Measurements from ENCODE around the gene PTER. TPM values are rescaled to one million over a fixed set of nuclear protein-coding genes. Genes with fewer than 3 reads are reported as not detected.

Gene PTER
- polyA plus RNA-seq, 2 donors: 1.8 to 4.0 TPM

- no peaks in the 10 kb centered on the region for H3K9me3 ChIP-seq (ENCODE audit: control insufficient read depth in 2 of 2, insufficient read depth in 1 of 2, low read depth in 1 of 2, low read length in 1 of 2)
- 1 to 3% methylated on average over 9 of the region's 9 CpGs for WGBS, 2 donors
- H3K4me3 ChIP-seq (ENCODE audit: low read depth in 1 of 2, low read length in 2 of 2): peak overlapping the region; percentile 73 to 83
- no peaks in the 10 kb centered on the region for H3K27me3 ChIP-seq (ENCODE audit: control insufficient read depth in 1 of 2, insufficient read depth in 2 of 2, low read length in 2 of 2)
- H3K36me3 ChIP-seq (ENCODE audit: control insufficient read depth in 2 of 2, insufficient read depth in 2 of 2, low read length in 1 of 2): no peaks in the 10 kb centered on the region
- H3K4me1 ChIP-seq (ENCODE audit: control insufficient read depth in 2 of 2, insufficient read depth in 2 of 2, low read length in 1 of 2): peaks cover 0 to 3% of the 10 kb centered on the region in 2 donors
- H3K27ac ChIP-seq (ENCODE audit: low read depth in 2 of 2, low read length in 1 of 2): no peak overlapping the region
Measured at GRCh38 chr10:16436367-16436757, 448 bp upstream of the PTER start.

- WGBS, 2 donors: 68 to 70% methylated on average over 5 of the region's 5 CpGs
- Histone ChIP-seq H3K27me3 (ENCODE audit: control insufficient read depth in 1 of 2, insufficient read depth in 2 of 2, low read length in 2 of 2) (no peaks in the 10 kb centered on the region), H3K27ac (ENCODE audit: low read depth in 2 of 2, low read length in 1 of 2) (peak overlapping the region in 1 of 2 donors; percentile 66), H3K4me3 (ENCODE audit: low read depth in 1 of 2, low read length in 2 of 2) (peak overlapping the region; percentile 73 to 83), H3K4me1 (ENCODE audit: control insufficient read depth in 2 of 2, insufficient read depth in 2 of 2, low read length in 1 of 2) (peaks cover 0 to 3% of the 10 kb centered on the region in 2 donors), H3K36me3 (ENCODE audit: control insufficient read depth in 2 of 2, insufficient read depth in 2 of 2, low read length in 1 of 2) (no peaks in the 10 kb centered on the region), H3K9me3 (ENCODE audit: control insufficient read depth in 2 of 2, insufficient read depth in 1 of 2, low read depth in 1 of 2, low read length in 1 of 2) (no peaks in the 10 kb centered on the region)
Measured at GRCh38 chr10:16437540-16437894, 707 bp downstream of the PTER start.

- no peaks in the 10 kb centered on the region for H3K36me3 ChIP-seq (ENCODE audit: control insufficient read depth in 2 of 2, insufficient read depth in 2 of 2, low read length in 1 of 2)
- H3K27me3 ChIP-seq (ENCODE audit: control insufficient read depth in 1 of 2, insufficient read depth in 2 of 2, low read length in 2 of 2): no peaks in the 10 kb centered on the region
- no peaks in the 10 kb centered on the region for H3K9me3 ChIP-seq (ENCODE audit: control insufficient read depth in 2 of 2, insufficient read depth in 1 of 2, low read depth in 1 of 2, low read length in 1 of 2)
- H3K27ac ChIP-seq (ENCODE audit: low read depth in 2 of 2, low read length in 1 of 2): no peak overlapping the region
- H3K4me3 ChIP-seq (ENCODE audit: low read depth in 1 of 2, low read length in 2 of 2): no peak overlapping the region
- H3K4me1 ChIP-seq (ENCODE audit: control insufficient read depth in 2 of 2, insufficient read depth in 2 of 2, low read length in 1 of 2): peaks cover 0 to 3% of the 10 kb centered on the region in 2 donors
- 64 to 69% methylated on average over 1 of the region's 1 CpG for WGBS, 2 donors
Measured at GRCh38 chr10:16439295-16439694, 2.5 kb downstream of the PTER start.

- WGBS, 2 donors: 52 to 70% methylated on average over 12 of the region's 12 CpGs
- no peak overlapping the region for H3K4me3 ChIP-seq (ENCODE audit: low read depth in 1 of 2, low read length in 2 of 2)
- no peaks in the 10 kb centered on the region for H3K9me3 ChIP-seq (ENCODE audit: control insufficient read depth in 2 of 2, insufficient read depth in 1 of 2, low read depth in 1 of 2, low read length in 1 of 2)
- H3K4me1 ChIP-seq (ENCODE audit: control insufficient read depth in 2 of 2, insufficient read depth in 2 of 2, low read length in 1 of 2): peaks cover 0 to 3% of the 10 kb centered on the region in 2 donors
- H3K27ac ChIP-seq (ENCODE audit: low read depth in 2 of 2, low read length in 1 of 2): peak overlapping the region; percentile 57 to 76
- no peaks in the 10 kb centered on the region for H3K36me3 ChIP-seq (ENCODE audit: control insufficient read depth in 2 of 2, insufficient read depth in 2 of 2, low read length in 1 of 2)
- no peaks in the 10 kb centered on the region for H3K27me3 ChIP-seq (ENCODE audit: control insufficient read depth in 1 of 2, insufficient read depth in 2 of 2, low read length in 2 of 2)
Measured at GRCh38 chr10:16440396-16441133, 3.8 kb downstream of the PTER start.

- Histone ChIP-seq H3K27me3 (ENCODE audit: control insufficient read depth in 1 of 2, insufficient read depth in 2 of 2, low read length in 2 of 2) (no peaks in the 10 kb centered on the region), H3K4me3 (ENCODE audit: low read depth in 1 of 2, low read length in 2 of 2) (no peak overlapping the region), H3K36me3 (ENCODE audit: control insufficient read depth in 2 of 2, insufficient read depth in 2 of 2, low read length in 1 of 2) (no peaks in the 10 kb centered on the region), H3K27ac (ENCODE audit: low read depth in 2 of 2, low read length in 1 of 2) (peak overlapping the region in 1 of 2 donors; percentile 30), H3K4me1 (ENCODE audit: control insufficient read depth in 2 of 2, insufficient read depth in 2 of 2, low read length in 1 of 2) (peaks cover 0 to 3% of the 10 kb centered on the region in 2 donors), H3K9me3 (ENCODE audit: control insufficient read depth in 2 of 2, insufficient read depth in 1 of 2, low read depth in 1 of 2, low read length in 1 of 2) (no peaks in the 10 kb centered on the region)
- WGBS, 2 donors: 43 to 46% methylated on average over 9 of the region's 9 CpGs
Measured at GRCh38 chr10:16441173-16441840, 4.5 kb downstream of the PTER start.

GRCh38 chr10:16442914-16443313 is 6.1 kb downstream of the PTER start:
- H3K27me3 ChIP-seq (ENCODE audit: control insufficient read depth in 1 of 2, insufficient read depth in 2 of 2, low read length in 2 of 2): no peaks in the 10 kb centered on the region
- H3K4me3 ChIP-seq (ENCODE audit: low read depth in 1 of 2, low read length in 2 of 2): no peak overlapping the region
- H3K9me3 ChIP-seq (ENCODE audit: control insufficient read depth in 2 of 2, insufficient read depth in 1 of 2, low read depth in 1 of 2, low read length in 1 of 2): no peaks in the 10 kb centered on the region
- H3K36me3 ChIP-seq (ENCODE audit: control insufficient read depth in 2 of 2, insufficient read depth in 2 of 2, low read length in 1 of 2): no peaks in the 10 kb centered on the region
- H3K27ac ChIP-seq (ENCODE audit: low read depth in 2 of 2, low read length in 1 of 2): no peak overlapping the region
- 95% methylated on average over 1 of the region's 1 CpG for WGBS, 2 donors
- peaks cover 0 to 3% of the 10 kb centered on the region in 2 donors for H3K4me1 ChIP-seq (ENCODE audit: control insufficient read depth in 2 of 2, insufficient read depth in 2 of 2, low read length in 1 of 2)

- H3K36me3 ChIP-seq (ENCODE audit: control insufficient read depth in 2 of 2, insufficient read depth in 2 of 2, low read length in 1 of 2): no peaks in the 10 kb centered on the region
- 94 to 95% methylated on average over 9 of the region's 9 CpGs for WGBS, 2 donors
- H3K27me3 ChIP-seq (ENCODE audit: control insufficient read depth in 1 of 2, insufficient read depth in 2 of 2, low read length in 2 of 2): no peaks in the 10 kb centered on the region
- no peak overlapping the region for H3K27ac ChIP-seq (ENCODE audit: low read depth in 2 of 2, low read length in 1 of 2)
- no peaks in the 10 kb centered on the region for H3K4me1 ChIP-seq (ENCODE audit: control insufficient read depth in 2 of 2, insufficient read depth in 2 of 2, low read length in 1 of 2)
- no peaks in the 10 kb centered on the region for H3K9me3 ChIP-seq (ENCODE audit: control insufficient read depth in 2 of 2, insufficient read depth in 1 of 2, low read depth in 1 of 2, low read length in 1 of 2)
- no peak overlapping the region for H3K4me3 ChIP-seq (ENCODE audit: low read depth in 1 of 2, low read length in 2 of 2)
Measured at GRCh38 chr10:16445770-16446469, 9.1 kb downstream of the PTER start.

GRCh38 chr10:16449454-16449853 is 12.6 kb downstream of the PTER start:
- WGBS, 2 donors: 96 to 97% methylated on average over 5 of the region's 5 CpGs
- Histone ChIP-seq H3K4me1 (ENCODE audit: control insufficient read depth in 2 of 2, insufficient read depth in 2 of 2, low read length in 1 of 2) (no peaks in the 10 kb centered on the region), H3K4me3 (ENCODE audit: low read depth in 1 of 2, low read length in 2 of 2) (no peak overlapping the region), H3K27me3 (ENCODE audit: control insufficient read depth in 1 of 2, insufficient read depth in 2 of 2, low read length in 2 of 2) (no peaks in the 10 kb centered on the region), H3K36me3 (ENCODE audit: control insufficient read depth in 2 of 2, insufficient read depth in 2 of 2, low read length in 1 of 2) (no peaks in the 10 kb centered on the region), H3K27ac (ENCODE audit: low read depth in 2 of 2, low read length in 1 of 2) (no peak overlapping the region), H3K9me3 (ENCODE audit: control insufficient read depth in 2 of 2, insufficient read depth in 1 of 2, low read depth in 1 of 2, low read length in 1 of 2) (no peaks in the 10 kb centered on the region)

- no peaks in the 10 kb centered on the region for H3K9me3 ChIP-seq (ENCODE audit: control insufficient read depth in 2 of 2, insufficient read depth in 1 of 2, low read depth in 1 of 2, low read length in 1 of 2)
- no peak overlapping the region for H3K4me3 ChIP-seq (ENCODE audit: low read depth in 1 of 2, low read length in 2 of 2)
- no peaks in the 10 kb centered on the region for H3K36me3 ChIP-seq (ENCODE audit: control insufficient read depth in 2 of 2, insufficient read depth in 2 of 2, low read length in 1 of 2)
- H3K27me3 ChIP-seq (ENCODE audit: control insufficient read depth in 1 of 2, insufficient read depth in 2 of 2, low read length in 2 of 2): no peaks in the 10 kb centered on the region
- WGBS, 2 donors: 84 to 88% methylated on average over 6 of the region's 6 CpGs
- H3K4me1 ChIP-seq (ENCODE audit: control insufficient read depth in 2 of 2, insufficient read depth in 2 of 2, low read length in 1 of 2): no peaks in the 10 kb centered on the region
- H3K27ac ChIP-seq (ENCODE audit: low read depth in 2 of 2, low read length in 1 of 2): no peak overlapping the region
Measured at GRCh38 chr10:16458166-16458955, 21.6 kb downstream of the PTER start.

All from esophagus (tissue), 2 donors.